Measurements from ENCODE around the gene PRSS53. TPM values are rescaled to one million over a fixed set of nuclear protein-coding genes. Genes with fewer than 3 reads are reported as not detected.

Gene PRSS53
- total RNA-seq, 2 experiments from 2014 or later, result 3.7 to 5.7 TPM

DNA sequence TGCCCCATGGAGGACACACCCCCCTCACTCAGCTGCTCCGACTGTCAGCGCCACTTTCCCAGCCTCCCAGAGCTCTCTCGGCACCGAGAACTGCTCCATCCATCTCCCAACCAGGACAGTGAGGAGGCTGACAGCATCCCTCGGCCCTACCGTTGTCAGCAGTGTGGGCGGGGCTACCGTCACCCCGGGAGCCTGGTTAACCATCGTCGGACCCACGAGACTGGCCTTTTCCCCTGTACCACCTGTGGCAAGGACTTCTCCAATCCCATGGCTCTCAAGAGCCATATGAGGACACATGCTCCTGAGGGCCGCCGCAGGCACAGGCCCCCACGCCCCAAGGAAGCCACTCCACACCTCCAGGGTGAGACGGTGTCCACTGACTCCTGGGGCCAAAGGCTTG is 12.4 kb downstream of the PRSS53 start:
- Histone ChIP-seq H3K4me3 (ENCODE audit: low read depth, low read length, poor library complexity, severe bottlenecking) (no peak overlapping the region), H2AFZ (ENCODE audit: low read length) (no peak overlapping the region), H3K9me3 (ENCODE audit: low read length) (no peaks in the 10 kb centered on the region), H3K9me2 (ENCODE audit: insufficient read depth, low read length) (no peaks in the 10 kb centered on the region), H3K36me3 (ENCODE audit: insufficient read depth, low read length) (peaks cover 54% of the 10 kb centered on the region), H3K4me1 (ENCODE audit: insufficient read depth, low read length, poor library complexity, severe bottlenecking) (peaks cover 15% of the 10 kb centered on the region), H4K20me1 (ENCODE audit: insufficient read depth, low read length) (no peaks in the 10 kb centered on the region), H3K79me2 (ENCODE audit: insufficient read depth, low read depth, low read length) (peaks cover 38% of the 10 kb centered on the region), H3K4me2 (ENCODE audit: low read length) (no peak overlapping the region), H3K27ac (ENCODE audit: low read depth, low read length, poor library complexity, severe bottlenecking) (no peak overlapping the region)
- CTCF ChIA-PET (ENCODE audit: unreplicated experiment), result interaction anchor here (1.2 kb wide), 1 partner anchor 65 kb away, joined by 4 read pairs; no protein-coding TSS in a partner anchor
- DNase-seq (ENCODE audit: low spot score), result no peak
- intact Hi-C loops (cut with micrococcal nuclease; ENCODE audit: unreplicated experiment), result no loop called here
- BruUV-seq (replicated peaks), result no TSS peak
- TF ChIP-seq, protein P1, sequence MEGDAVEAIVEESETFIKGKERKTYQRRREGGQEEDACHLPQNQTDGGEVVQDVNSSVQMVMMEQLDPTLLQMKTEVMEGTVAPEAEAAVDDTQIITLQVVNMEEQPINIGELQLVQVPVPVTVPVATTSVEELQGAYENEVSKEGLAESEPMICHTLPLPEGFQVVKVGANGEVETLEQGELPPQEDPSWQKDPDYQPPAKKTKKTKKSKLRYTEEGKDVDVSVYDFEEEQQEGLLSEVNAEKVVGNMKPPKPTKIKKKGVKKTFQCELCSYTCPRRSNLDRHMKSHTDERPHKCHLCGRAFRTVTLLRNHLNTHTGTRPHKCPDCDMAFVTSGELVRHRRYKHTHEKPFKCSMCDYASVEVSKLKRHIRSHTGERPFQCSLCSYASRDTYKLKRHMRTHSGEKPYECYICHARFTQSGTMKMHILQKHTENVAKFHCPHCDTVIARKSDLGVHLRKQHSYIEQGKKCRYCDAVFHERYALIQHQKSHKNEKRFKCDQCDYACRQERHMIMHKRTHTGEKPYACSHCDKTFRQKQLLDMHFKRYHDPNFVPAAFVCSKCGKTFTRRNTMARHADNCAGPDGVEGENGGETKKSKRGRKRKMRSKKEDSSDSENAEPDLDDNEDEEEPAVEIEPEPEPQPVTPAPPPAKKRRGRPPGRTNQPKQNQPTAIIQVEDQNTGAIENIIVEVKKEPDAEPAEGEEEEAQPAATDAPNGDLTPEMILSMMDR (conservative IDR thresholded peaks at IDR 0.05; ENCODE audit: low read length), result no peak
- TF ChIP-seq EZH2phosphoT487 (IDR thresholded peaks at IDR 0.05; ENCODE audit: borderline replicate concordance, low read depth, low read length), result no peak
- POLR2A ChIA-PET, result no interaction called here

GRCh38 chr16:31074814-31075183 is 13.9 kb downstream of the PRSS53 start:
- Histone ChIP-seq H3K79me2 (ENCODE audit: insufficient read depth, low read depth, low read length) (peaks cover 50% of the 10 kb centered on the region), H2AFZ (ENCODE audit: low read length) (peak overlapping the region; percentile 45; the same call in 1 of the 2 replicates), H3K4me3 (ENCODE audit: low read depth, low read length, poor library complexity, severe bottlenecking) (peak overlapping the region; percentile 88), H3K4me2 (ENCODE audit: low read length) (peak overlapping the region; percentile 93), H3K27ac (ENCODE audit: low read depth, low read length, poor library complexity, severe bottlenecking) (peak overlapping the region; percentile 84), H4K20me1 (ENCODE audit: insufficient read depth, low read length) (no peaks in the 10 kb centered on the region), H3K9me2 (ENCODE audit: insufficient read depth, low read length) (no peaks in the 10 kb centered on the region), H3K4me1 (ENCODE audit: insufficient read depth, low read length, poor library complexity, severe bottlenecking) (peaks cover 15% of the 10 kb centered on the region), H3K36me3 (ENCODE audit: insufficient read depth, low read length) (peaks cover 39% of the 10 kb centered on the region), H3K9me3 (ENCODE audit: low read length) (no peaks in the 10 kb centered on the region)
- DNase-seq (ENCODE audit: low spot score), result no peak
- no TSS peak for BruUV-seq (replicated peaks)
- intact Hi-C loops (cut with micrococcal nuclease; ENCODE audit: unreplicated experiment), result loop anchor here (1.0 to 5.0 kb wide), 6 partner anchors 20 to 384 kb away; partner anchors contain the start of genes ARMC5, KAT8, SETD1A and VKORC1
- CTCF ChIA-PET (ENCODE audit: unreplicated experiment), result no interaction called here
- POLR2A ChIA-PET, result interaction anchor here (1.4 kb wide), 1 partner anchor 385 kb away, joined by 3 read pairs; the partner anchor contains the start of gene ARMC5
- TF ChIP-seq, protein P1 (conservative IDR thresholded peaks at IDR 0.05; ENCODE audit: low read length), result peak; percentile 45
- no peak for TF ChIP-seq EZH2phosphoT487 (IDR thresholded peaks at IDR 0.05; ENCODE audit: borderline replicate concordance, low read depth, low read length)
